Activated CD4-positive, alpha-beta memory T cell treated with anti-CD3 and anti-CD28 coated beads for 36 hours (primary cell): Measurements from ENCODE around the gene TRIM56. TPM values are rescaled to one million over a fixed set of nuclear protein-coding genes. Genes with fewer than 3 reads are reported as not detected.
"Not testable (repeated sequence)": the region's sequence is repeated elsewhere in the genome, so short reads cannot be mapped to it uniquely, and the experiment has no call there.

Experiments used
- CTCF ChIA-PET: fragments of 350-600 bp; sonication (Branson Sonifier 250); formaldehyde crosslinking; loops from one replicate; lab custom pipeline; 2021; ENCODE audit warnings: antibody characterized with exemption, inconsistent platforms; lab: Charles Lee
- POLR2A ChIA-PET: fragments of 350-600 bp; sonication (Branson Sonifier 250); formaldehyde crosslinking; loops from one replicate; lab custom pipeline; 2021; ENCODE audit warnings: antibody characterized with exemption; lab: Charles Lee
- DNase-seq: peaks from one replicate; pipeline ENCODE4 v3.0.0-alpha.2; 2020
- H3K27ac Mint-ChIP-seq: one replicate; pipeline ENCODE4 v1.8.0; 2021; ENCODE audit warnings: mixed read lengths
- H3K27me3 Mint-ChIP-seq: one replicate; pipeline ENCODE4 v1.8.0; 2021; ENCODE audit warnings: mixed read lengths
- H3K36me3 Mint-ChIP-seq: one replicate; pipeline ENCODE4 v1.8.0; 2021; ENCODE audit warnings: mixed read lengths
- H3K4me1 Mint-ChIP-seq: one replicate; pipeline ENCODE4 v1.8.0; 2021; ENCODE audit warnings: low read depth, mixed read lengths
- H3K4me3 Mint-ChIP-seq: one replicate; pipeline ENCODE4 v1.8.0; 2021; ENCODE audit warnings: mild to moderate bottlenecking, mixed read lengths
- H3K9me3 Mint-ChIP-seq: one replicate; pipeline ENCODE4 v1.8.0; 2021; ENCODE audit warnings: mixed read lengths
- intact Hi-C: fragments of 100-400 bp; cut with micrococcal nuclease; formaldehyde crosslinking; loops from one replicate; pipeline ENCODE4 v1.15.1; 2023
- total RNA-seq, 2 experiments: library from RNA; stranded (reverse); gene quantifications; one replicate each; pipeline ENCODE4 v1.2.3, GENCODE V29; 2021

Gene TRIM56
- total RNA-seq, 2 experiments from 2014 or later = 42.3 to 44.5 TPM

DNA sequence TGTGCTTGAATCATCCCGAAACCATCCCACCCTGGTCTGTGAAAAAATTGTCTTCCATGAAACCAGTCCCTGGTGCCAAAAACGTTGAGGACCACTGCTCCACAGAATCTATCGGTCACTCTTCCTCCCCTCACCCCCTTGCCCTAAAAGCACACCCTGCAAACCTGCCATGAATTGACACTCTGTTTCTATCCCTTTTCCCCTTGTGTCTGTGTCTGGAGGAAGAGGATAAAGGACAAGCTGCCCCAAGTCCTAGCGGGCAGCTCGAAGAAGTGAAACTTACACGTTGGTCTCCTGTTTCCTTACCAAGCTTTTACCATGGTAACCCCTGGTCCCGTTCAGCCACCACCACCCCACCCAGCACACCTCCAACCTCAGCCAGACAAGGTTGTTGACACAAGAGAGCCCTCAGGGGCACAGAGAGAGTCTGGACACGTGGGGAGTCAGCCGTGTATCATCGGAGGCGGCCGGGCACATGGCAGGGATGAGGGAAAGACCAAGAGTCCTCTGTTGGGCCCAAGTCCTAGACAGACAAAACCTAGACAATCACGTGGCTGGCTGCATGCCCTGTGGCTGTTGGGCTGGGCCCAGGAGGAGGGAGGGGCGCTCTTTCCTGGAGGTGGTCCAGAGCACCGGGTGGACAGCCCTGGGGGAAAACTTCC, 40.8 kb downstream of the TRIM56 start:
- ChIA-PET CTCF (interaction anchor here (0.7 to 6.8 kb wide), 6 partner anchors 8 to 66 kb away, joined by 3 to 35 read pairs (median 5); partner anchors contain the start of gene TRIM56), POLR2A (no interaction called here)
- H3K27ac Mint-ChIP-seq = peak overlapping the region; percentile 13
- no peaks in the 10 kb centered on the region for H3K36me3 Mint-ChIP-seq
- no peaks in the 10 kb centered on the region for H3K9me3 Mint-ChIP-seq
- H3K4me3 Mint-ChIP-seq = no peak overlapping the region
- H3K27me3 Mint-ChIP-seq = peaks cover 48% of the 10 kb centered on the region
- no peak for DNase-seq
- peaks cover 35% of the 10 kb centered on the region for H3K4me1 Mint-ChIP-seq
- intact Hi-C loops = no loop called here

DNA sequence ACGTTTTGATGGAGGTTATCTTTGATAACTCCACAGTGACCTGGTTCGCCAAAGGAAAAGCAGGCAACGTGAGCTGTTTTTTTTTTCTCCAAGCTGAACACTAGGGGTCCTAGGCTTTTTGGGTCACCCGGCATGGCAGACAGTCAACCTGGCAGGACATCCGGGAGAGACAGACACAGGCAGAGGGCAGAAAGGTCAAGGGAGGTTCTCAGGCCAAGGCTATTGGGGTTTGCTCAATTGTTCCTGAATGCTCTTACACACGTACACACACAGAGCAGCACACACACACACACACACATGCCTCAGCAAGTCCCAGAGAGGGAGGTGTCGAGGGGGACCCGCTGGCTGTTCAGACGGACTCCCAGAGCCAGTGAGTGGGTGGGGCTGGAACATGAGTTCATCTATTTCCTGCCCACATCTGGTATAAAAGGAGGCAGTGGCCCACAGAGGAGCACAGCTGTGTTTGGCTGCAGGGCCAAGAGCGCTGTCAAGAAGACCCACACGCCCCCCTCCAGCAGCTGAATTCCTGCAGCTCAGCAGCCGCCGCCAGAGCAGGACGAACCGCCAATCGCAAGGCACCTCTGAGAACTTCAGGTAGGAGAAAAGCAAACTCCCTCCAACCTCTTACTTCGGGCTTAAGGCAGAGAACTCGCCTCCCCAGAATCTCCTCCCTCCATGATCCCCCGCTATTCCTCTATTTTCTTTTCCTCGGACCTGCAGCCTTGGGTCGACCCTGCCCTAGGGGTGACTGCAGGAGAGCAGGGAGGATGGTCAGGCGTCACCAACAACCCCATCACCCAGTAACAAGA, 41.6 kb downstream of the TRIM56 start, which contains the start of gene SERPINE1:
Gene SERPINE1 (plus strand): TSS at position 454 of the 809 bp plus-strand sequence. CDS start 1,290 bp downstream, outside the sequence.
- H3K27ac Mint-ChIP-seq = peak within 1 kb of the TSS; percentile 13
- peaks cover 34% of the 10 kb centered on the region for H3K4me1 Mint-ChIP-seq
- DNase-seq = peak; percentile 63
- H3K27me3 Mint-ChIP-seq = peaks cover 48% of the 10 kb centered on the region
- no peaks in the 10 kb centered on the region for H3K9me3 Mint-ChIP-seq
- H3K4me3 Mint-ChIP-seq = peak within 1 kb of the TSS; percentile 2
- CTCF ChIA-PET = interaction anchor here (0.7 to 6.8 kb wide), 6 partner anchors 7 to 65 kb away, joined by 3 to 35 read pairs (median 4); no protein-coding TSS in a partner anchor
- POLR2A ChIA-PET = no interaction called here
- intact Hi-C loops = no loop called here
- no peaks in the 10 kb centered on the region for H3K36me3 Mint-ChIP-seq

DNA sequence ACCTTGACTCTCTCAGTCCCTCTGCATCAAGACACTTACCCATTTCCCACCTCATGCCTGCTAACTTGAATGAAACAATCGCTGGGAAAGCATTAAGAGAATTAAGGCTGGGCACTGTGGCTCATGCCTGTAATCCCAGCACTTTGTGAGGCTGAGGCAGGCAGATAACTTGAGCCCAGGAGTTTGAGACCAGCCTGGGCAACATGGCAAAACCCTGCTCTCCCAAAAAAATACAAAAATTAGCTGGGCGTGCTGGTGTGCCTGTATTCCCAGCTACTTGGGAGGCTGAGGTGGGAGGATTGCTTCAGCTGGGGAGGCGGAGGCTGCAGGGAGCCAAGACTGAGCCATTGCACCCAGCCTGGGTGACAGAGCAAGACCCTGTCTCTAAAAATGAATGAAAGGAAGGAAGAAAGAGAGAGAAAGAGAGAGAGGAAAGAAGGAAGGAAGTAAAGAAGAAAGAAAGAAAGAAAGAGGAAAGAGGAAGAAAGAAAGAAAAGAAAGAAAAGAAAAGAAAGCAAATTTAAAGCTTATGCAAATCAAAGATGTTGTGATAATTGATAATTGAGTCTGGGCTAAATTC, 42.3 kb downstream of the TRIM56 start:
- Mint-ChIP-seq H3K27me3 (peaks cover 44% of the 10 kb centered on the region), H3K4me1 (peaks cover 28% of the 10 kb centered on the region), H3K9me3 (no peaks in the 10 kb centered on the region), H3K4me3 (no peak overlapping the region), H3K27ac (no peak overlapping the region), H3K36me3 (no peaks in the 10 kb centered on the region)
- no peak for DNase-seq
- intact Hi-C loops = no loop called here
- POLR2A ChIA-PET = no interaction called here
- CTCF ChIA-PET = interaction anchor here (1.0 to 6.8 kb wide), 3 partner anchors 13 to 65 kb away, joined by 4 to 35 read pairs (median 10); no protein-coding TSS in a partner anchor

DNA sequence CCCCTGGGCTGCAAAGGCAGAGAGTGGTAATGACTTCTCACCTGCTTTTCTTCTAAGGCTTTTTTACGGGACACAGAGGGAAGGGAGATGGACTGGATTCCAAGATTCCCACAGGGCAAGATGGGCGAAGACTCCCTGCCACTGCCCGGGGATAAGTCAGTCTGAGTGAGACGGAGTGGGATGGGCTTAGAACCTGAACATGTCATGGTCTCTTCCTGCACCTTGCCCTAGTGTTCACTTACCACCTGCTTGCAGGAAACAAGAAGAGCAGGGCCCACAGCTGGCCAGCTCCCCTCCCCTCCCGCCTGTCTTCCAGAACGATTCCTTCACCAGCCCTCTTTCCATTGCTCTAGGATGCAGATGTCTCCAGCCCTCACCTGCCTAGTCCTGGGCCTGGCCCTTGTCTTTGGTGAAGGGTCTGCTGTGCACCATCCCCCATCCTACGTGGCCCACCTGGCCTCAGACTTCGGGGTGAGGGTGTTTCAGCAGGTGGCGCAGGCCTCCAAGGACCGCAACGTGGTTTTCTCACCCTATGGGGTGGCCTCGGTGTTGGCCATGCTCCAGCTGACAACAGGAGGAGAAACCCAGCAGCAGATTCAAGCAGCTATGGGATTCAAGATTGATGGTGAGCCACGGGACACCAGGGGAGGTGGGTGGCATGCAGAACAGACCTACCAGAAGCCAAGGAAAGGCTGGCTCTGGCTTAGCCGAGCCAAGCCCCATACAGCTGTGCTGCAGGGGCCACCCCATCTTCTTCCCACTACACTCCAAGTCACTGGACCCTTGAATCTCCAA, 43.0 kb downstream of the TRIM56 start:
- peaks cover 41% of the 10 kb centered on the region for H3K27me3 Mint-ChIP-seq
- H3K4me1 Mint-ChIP-seq = peaks cover 29% of the 10 kb centered on the region
- no peak overlapping the region for H3K27ac Mint-ChIP-seq
- H3K9me3 Mint-ChIP-seq = no peaks in the 10 kb centered on the region
- ChIA-PET POLR2A (no interaction called here), CTCF (interaction anchor here (1.0 to 6.8 kb wide), 2 partner anchors 13 to 15 kb away, joined by 4 to 35 read pairs; no protein-coding TSS in a partner anchor)
- H3K4me3 Mint-ChIP-seq = no peak overlapping the region
- no peak for DNase-seq
- H3K36me3 Mint-ChIP-seq = no peaks in the 10 kb centered on the region
- intact Hi-C loops = no loop called here

DNA sequence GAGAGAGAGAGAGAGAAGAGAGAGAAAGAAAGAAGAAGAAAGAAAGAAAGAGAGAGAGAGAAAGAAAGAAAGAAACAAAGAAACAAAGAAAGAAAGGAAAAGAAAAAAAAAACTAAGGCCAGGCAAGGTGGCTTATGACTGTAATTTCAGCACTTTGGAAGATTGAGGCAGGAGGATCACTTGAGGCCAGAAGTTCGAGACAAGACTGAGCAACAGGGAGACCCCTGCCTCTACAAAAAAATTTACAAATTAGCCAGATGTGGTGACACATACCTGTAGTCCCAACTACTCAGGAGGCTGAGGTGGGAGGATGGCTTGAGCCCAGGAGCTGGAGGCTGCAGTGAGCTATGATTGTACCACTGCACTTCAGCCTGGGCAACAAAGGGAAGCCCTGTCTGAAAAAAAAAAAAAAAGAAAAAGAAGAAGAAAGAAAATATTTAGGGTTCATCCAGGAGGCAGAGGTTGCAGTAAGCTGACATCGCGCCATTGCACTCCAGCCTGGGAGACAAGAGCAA, 44.4 kb downstream of the TRIM56 start:
- ChIA-PET POLR2A (no interaction called here), CTCF (interaction anchor here (0.6 kb wide), 1 partner anchor 35 kb away, joined by 4 read pairs; no protein-coding TSS in a partner anchor)
- no peak overlapping the region for H3K27ac Mint-ChIP-seq

DNA sequence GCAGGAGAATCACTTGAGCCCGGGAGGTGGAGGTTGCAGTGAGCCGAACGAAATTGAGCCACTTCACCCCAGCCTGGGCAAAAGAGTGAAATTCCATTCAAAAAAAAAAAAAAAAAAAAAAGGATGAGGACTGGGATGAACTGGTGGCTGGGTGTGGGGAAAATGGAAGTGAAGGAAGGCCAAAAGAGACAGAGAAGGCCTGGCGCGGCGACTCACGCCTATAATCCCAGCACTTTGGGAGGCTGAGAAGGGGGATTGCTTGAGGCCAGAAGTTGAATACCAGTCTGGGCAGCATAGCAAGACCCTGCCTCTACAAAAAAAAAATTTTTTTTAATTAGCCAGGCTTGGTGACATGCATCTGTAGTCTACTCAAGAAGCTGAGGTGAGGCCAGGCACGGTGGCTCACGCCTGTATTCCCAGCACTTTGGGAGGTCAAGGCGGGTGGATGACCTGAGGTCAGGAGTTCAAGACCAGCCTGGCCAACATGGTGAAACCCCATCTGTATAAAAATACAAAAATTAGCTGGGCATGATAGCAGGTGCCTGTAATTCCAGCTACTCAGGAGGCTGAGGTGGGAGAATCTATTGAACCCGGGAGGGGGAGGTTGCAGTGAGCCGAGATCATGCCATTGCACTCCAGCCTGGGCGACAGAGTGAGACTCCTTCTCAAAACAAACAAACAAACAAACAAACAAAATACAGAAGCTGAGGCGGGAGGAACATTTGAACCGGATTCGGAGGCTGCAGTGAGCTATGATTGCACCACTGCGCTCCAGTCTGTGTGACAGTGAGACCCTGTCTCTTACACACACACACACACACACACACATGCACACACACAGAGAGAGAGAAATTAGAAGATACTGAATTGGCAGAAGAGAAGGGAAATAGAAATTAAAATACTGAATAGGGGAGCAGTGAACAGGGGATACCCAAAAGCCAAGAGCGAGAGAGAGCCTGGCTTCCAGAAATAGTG, 47.6 kb downstream of the TRIM56 start:
- H3K36me3 Mint-ChIP-seq, DNase-seq, H3K4me3 Mint-ChIP-seq, intact Hi-C loops, H3K9me3 Mint-ChIP-seq, POLR2A ChIA-PET, H3K27ac Mint-ChIP-seq: not testable (repeated sequence)
- CTCF ChIA-PET = interaction anchor here (1.7 to 4.8 kb wide), 2 partner anchors 7 to 10 kb away, joined by 5 to 24 read pairs; partner anchors contain the start of gene SERPINE1
- Mint-ChIP-seq H3K4me1 (peaks cover 33% of the 10 kb centered on the region), H3K27me3 (peaks cover 27% of the 10 kb centered on the region)

More for the DNA sequence above, 44.4 kb downstream of the TRIM56 start:
- H3K27me3 Mint-ChIP-seq = peaks cover 42% of the 10 kb centered on the region
- H3K36me3 Mint-ChIP-seq = no peaks in the 10 kb centered on the region
- no peak overlapping the region for H3K4me3 Mint-ChIP-seq
- H3K4me1 Mint-ChIP-seq = peaks cover 38% of the 10 kb centered on the region
- no peak for DNase-seq
- intact Hi-C loops = no loop called here
- no peaks in the 10 kb centered on the region for H3K9me3 Mint-ChIP-seq

DNA sequence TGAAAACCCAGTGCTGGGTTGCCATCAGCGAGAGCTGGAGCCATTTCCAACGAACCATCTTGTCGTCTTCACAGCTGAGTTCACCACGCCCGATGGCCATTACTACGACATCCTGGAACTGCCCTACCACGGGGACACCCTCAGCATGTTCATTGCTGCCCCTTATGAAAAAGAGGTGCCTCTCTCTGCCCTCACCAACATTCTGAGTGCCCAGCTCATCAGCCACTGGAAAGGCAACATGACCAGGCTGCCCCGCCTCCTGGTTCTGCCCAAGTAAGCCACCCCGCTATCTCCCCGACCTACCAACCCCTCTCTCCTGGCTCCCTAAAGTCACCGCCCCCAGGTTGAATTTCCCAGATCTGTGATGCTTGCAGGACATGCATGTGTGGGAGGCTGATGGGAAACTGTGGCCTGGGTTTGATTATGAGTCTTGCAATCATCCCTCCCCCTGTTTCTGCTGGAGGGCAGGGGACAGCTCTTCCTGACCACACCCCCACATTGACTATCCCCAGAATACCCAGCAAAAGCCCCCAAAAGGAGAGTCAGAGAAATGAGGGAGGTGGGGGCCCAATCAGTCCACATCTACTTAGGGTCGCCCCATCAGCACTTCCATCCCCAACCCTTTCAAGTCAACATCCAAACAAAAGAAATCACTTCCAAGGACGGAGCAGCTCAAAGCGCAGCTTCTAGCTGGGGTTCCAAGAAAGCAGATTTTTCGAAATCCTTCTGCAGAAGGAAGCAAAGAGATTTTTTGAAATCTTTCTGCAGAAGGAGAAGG, 48.5 kb downstream of the TRIM56 start:
- POLR2A ChIA-PET = no interaction called here
- Mint-ChIP-seq H3K9me3 (no peaks in the 10 kb centered on the region), H3K36me3 (no peaks in the 10 kb centered on the region), H3K4me3 (no peak overlapping the region), H3K4me1 (peaks cover 40% of the 10 kb centered on the region), H3K27me3 (peaks cover 24% of the 10 kb centered on the region), H3K27ac (no peak overlapping the region)
- DNase-seq = peak; percentile 19
- CTCF ChIA-PET = interaction anchor here (1.7 to 4.8 kb wide), 3 partner anchors 8 to 58 kb away, joined by 5 to 24 read pairs (median 11); partner anchors contain the start of gene SERPINE1
- intact Hi-C loops = no loop called here

DNA sequence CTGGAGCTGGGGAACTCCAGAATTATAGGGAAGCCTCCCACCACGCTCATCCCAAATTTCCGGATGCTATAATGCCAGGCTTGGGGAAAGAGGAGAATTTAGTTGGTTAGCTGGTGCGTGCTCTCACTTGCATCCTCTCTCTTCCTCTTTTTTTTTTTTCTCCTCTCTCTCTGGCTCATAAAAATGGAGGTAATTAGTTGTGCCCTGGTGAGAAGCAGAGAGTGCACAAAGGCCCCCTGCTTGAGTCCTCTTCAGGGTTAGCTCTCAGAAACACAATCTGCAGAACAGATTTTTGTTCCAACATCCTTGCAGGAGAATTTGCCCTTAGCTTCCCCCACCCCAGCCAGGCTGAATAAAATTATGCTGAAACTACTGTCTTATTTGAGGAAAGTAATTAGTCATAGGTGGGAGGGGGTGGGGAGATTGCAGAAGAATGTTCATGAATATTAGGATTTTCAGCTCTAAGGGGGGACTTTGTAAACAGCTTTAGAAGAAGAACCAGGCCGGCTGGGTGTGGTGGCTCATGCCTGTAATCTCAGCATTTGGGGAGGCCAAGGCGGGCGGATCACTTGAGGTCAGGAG, 49.2 kb downstream of the TRIM56 start:
- Mint-ChIP-seq H3K4me1 (peaks cover 42% of the 10 kb centered on the region), H3K36me3 (no peaks in the 10 kb centered on the region), H3K9me3 (no peaks in the 10 kb centered on the region), H3K4me3 (no peak overlapping the region), H3K27me3 (peaks cover 24% of the 10 kb centered on the region), H3K27ac (peak overlapping the region; percentile 3)
- no peak for DNase-seq
- CTCF ChIA-PET = interaction anchor here (1.7 to 4.8 kb wide), 3 partner anchors 8 to 58 kb away, joined by 5 to 24 read pairs (median 11); partner anchors contain the start of gene SERPINE1
- POLR2A ChIA-PET = no interaction called here
- intact Hi-C loops = no loop called here

DNA sequence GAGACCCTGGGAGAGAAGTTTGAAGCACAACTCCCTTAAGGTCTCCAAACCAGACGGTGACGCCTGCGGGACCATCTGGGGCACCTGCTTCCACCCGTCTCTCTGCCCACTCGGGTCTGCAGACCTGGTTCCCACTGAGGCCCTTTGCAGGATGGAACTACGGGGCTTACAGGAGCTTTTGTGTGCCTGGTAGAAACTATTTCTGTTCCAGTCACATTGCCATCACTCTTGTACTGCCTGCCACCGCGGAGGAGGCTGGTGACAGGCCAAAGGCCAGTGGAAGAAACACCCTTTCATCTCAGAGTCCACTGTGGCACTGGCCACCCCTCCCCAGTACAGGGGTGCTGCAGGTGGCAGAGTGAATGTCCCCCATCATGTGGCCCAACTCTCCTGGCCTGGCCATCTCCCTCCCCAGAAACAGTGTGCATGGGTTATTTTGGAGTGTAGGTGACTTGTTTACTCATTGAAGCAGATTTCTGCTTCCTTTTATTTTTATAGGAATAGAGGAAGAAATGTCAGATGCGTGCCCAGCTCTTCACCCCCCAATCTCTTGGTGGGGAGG, 52.5 kb downstream of the TRIM56 start:
- CTCF ChIA-PET = interaction anchor here (0.6 to 2.9 kb wide), 9 partner anchors 36 to 248 kb away, joined by 3 to 10 read pairs (median 4); partner anchors contain the start of genes ACHE, TRIM56 and UFSP1
- Mint-ChIP-seq H3K36me3 (no peaks in the 10 kb centered on the region), H3K27ac (no peak overlapping the region), H3K9me3 (no peaks in the 10 kb centered on the region), H3K4me3 (no peak overlapping the region), H3K4me1 (peaks cover 48% of the 10 kb centered on the region), H3K27me3 (peaks cover 19% of the 10 kb centered on the region)
- DNase-seq = no peak
- POLR2A ChIA-PET = interaction anchor here (0.7 kb wide), 1 partner anchor 14 kb away, joined by 3 read pairs; no protein-coding TSS in a partner anchor
- intact Hi-C loops = loop anchor here (1.0 to 2.0 kb wide), 3 partner anchors 17 to 43 kb away; partner anchors contain the start of gene AP1S1
